Measurements from ENCODE around the gene ARHGEF26.
"Not testable (repeated sequence)": the region's sequence is repeated elsewhere in the genome, so short reads cannot be mapped to it uniquely, and the experiment has no call there.

Gene ARHGEF26

GRCh38 chr3:154120961-154121700 is at the start of gene ARHGEF26:
Gene ARHGEF26 (plus strand): TSS chr3:154121390. CDS start chr3:154121993, 603 bp downstream.
- peak; percentile 51 for DNase-seq (ENCODE audit: low read depth)

GRCh38 chr3:154074966-154075365 is 46.2 kb upstream of the ARHGEF26 start:
- DNase-seq (ENCODE audit: low read depth), result no peak

GRCh38 chr3:154078672-154079071 is 42.5 kb upstream of the ARHGEF26 start:
- DNase-seq (ENCODE audit: low read depth), result no peak

GRCh38 chr3:154081305-154081704 is 39.9 kb upstream of the ARHGEF26 start:
- no peak for DNase-seq (ENCODE audit: low read depth)

GRCh38 chr3:154085071-154085470 is 36.1 kb upstream of the ARHGEF26 start:
- DNase-seq (ENCODE audit: low read depth), result no peak

GRCh38 chr3:154085799-154086198 is 35.4 kb upstream of the ARHGEF26 start:
- DNase-seq (ENCODE audit: low read depth), result no peak

- DNase-seq (ENCODE audit: low read depth), result no peak
These were observed 34.9 kb upstream of the ARHGEF26 start for GRCh38 chr3:154086286-154086685.

- not testable (repeated sequence) for DNase-seq (ENCODE audit: low read depth)
These were observed 33.3 kb upstream of the ARHGEF26 start for GRCh38 chr3:154087756-154088480.

- DNase-seq (ENCODE audit: low read depth), result no peak
These were observed 31.5 kb upstream of the ARHGEF26 start for GRCh38 chr3:154089421-154090420.

GRCh38 chr3:154094051-154094450 is 27.1 kb upstream of the ARHGEF26 start:
- DNase-seq (ENCODE audit: low read depth), result no peak

- peak; percentile 28 for DNase-seq (ENCODE audit: low read depth)
These were observed 25.3 kb upstream of the ARHGEF26 start for GRCh38 chr3:154095832-154096421.

- no peak for DNase-seq (ENCODE audit: low read depth)
These were observed 22.8 kb upstream of the ARHGEF26 start for GRCh38 chr3:154098376-154098775.

- DNase-seq (ENCODE audit: low read depth), result no peak
These were observed 20.6 kb upstream of the ARHGEF26 start for GRCh38 chr3:154100556-154100955.

GRCh38 chr3:154101250-154101649 is 19.9 kb upstream of the ARHGEF26 start:
- no peak for DNase-seq (ENCODE audit: low read depth)

- DNase-seq (ENCODE audit: low read depth), result no peak
These were observed 19.0 kb upstream of the ARHGEF26 start for GRCh38 chr3:154102225-154102624.

- DNase-seq (ENCODE audit: low read depth), result no peak
These were observed 15.8 kb upstream of the ARHGEF26 start for GRCh38 chr3:154105218-154105975.

- DNase-seq (ENCODE audit: low read depth), result no peak
These were observed 9.7 kb upstream of the ARHGEF26 start for GRCh38 chr3:154111365-154111935.

- DNase-seq (ENCODE audit: low read depth), result no peak
These were observed 8.9 kb upstream of the ARHGEF26 start for GRCh38 chr3:154112146-154112852.

GRCh38 chr3:154113609-154114008 is 7.6 kb upstream of the ARHGEF26 start:
- no peak for DNase-seq (ENCODE audit: low read depth)

GRCh38 chr3:154115332-154115731 is 5.9 kb upstream of the ARHGEF26 start:
- DNase-seq (ENCODE audit: low read depth), result no peak
